C4-2B (cell line): ENCODE measurements around the gene TRAF2.

ENCODE experiments used
- CTCF ChIP-seq: fragments of 450-650 bp; conservative IDR thresholded peaks from 2 replicates; pipeline ENCODE4 v1.5.1; 2017; ENCODE audit warnings: mild to moderate bottlenecking
- ZFX ChIP-seq: fragments of 450-650 bp; IDR thresholded peaks from 2 replicates; pipeline ENCODE4 v1.6.1; 2017

- no peak for TF ChIP-seq CTCF
- no peak for TF ChIP-seq ZFX
Measured at GRCh38 chr9:136880651-136881050, 5.7 kb upstream of the TRAF2 start.
